Gastrocnemius medialis (tissue), 4 donors: ENCODE results near the gene UBR7. TPM values are rescaled to one million over a fixed set of nuclear protein-coding genes. Genes with fewer than 3 reads are reported as not detected.

Experiments used
- ATAC-seq, 2 donors: fragments of 150-250 bp; one replicate each; pipeline ENCODE4 v1.9.1; 2016
- DNase-seq, 2 donors: peaks; one replicate each; pipeline ENCODE4 v3.0.0-alpha.2; 2019
- H3K27ac ChIP-seq, 4 donors: fragments of 200-600 bp; sonication (generic); 1 replicate in 1 of 4; 2 replicates in 3 of 4; pipeline ENCODE4 v1.5.1; 2016 to 2018; ENCODE audit warnings: mild to moderate bottlenecking in 2 of 4, moderate library complexity in 1 of 4
- H3K27me3 ChIP-seq, 3 donors: fragments of 200-600 bp; sonication (generic) in 2 of 3; 1 replicate in 1 of 3; 2 replicates in 2 of 3; pipeline versions ENCODE4 v1.5.1 to v1.6.0; 2016 to 2019; ENCODE audit warnings: mild to moderate bottlenecking in 1 of 3, moderate library complexity in 1 of 3
- H3K36me3 ChIP-seq, 2 donors: fragments of 200-600 bp; sonication (generic) in 1 of 2; one replicate each; pipeline ENCODE4 v1.5.1; 2017 to 2018
- H3K4me1 ChIP-seq, 2 donors: fragments of 200-600 bp; sonication (generic) in 1 of 2; one replicate each; pipeline ENCODE4 v1.5.1; 2016 to 2017; ENCODE audit warnings: mild to moderate bottlenecking in 2 of 2
- H3K4me3 ChIP-seq, 4 donors: fragments of 200-600 bp; sonication (generic) in 3 of 4; 1 replicate in 1 of 4; 2 replicates in 3 of 4; pipeline ENCODE4 v1.5.1; 2016 to 2019; ENCODE audit warnings: mild to moderate bottlenecking in 2 of 4
- H3K9me3 ChIP-seq, 3 donors: fragments of 200-600 bp; sonication (generic) in 2 of 3; 1 replicate in 1 of 3; 2 replicates in 2 of 3; pipeline ENCODE4 v1.5.1; 2016 to 2019
- POLR2A ChIP-seq, 2 donors: fragments of 450-650 bp; IDR thresholded peaks; one replicate each; pipeline ENCODE4 v1.6.1; 2017; ENCODE audit warnings: antibody characterized with exemption in 2 of 2, mild to moderate bottlenecking in 2 of 2, moderate library complexity in 2 of 2
- in situ Hi-C, 4 donors: fragments of 200-750 bp; cut with MboI; loops; one replicate each; pipeline versions ENCODE4 v1.15.0 to v1.8.0; 2017; ENCODE audit warnings: low sequenced_read_pairs in 4 of 4
- intact Hi-C: fragments of 100-400 bp; cut with DNase I; formaldehyde crosslinking; loops from one replicate; pipeline ENCODE4 v1.15.1; 2023; ENCODE audit warnings: low total_unique reads
- total RNA-seq, 4 donors: library from RNA; depleted of rRNA; stranded (reverse); fragments of >200 nt; gene quantifications; one replicate each; pipeline versions ENCODE4 v1.1.0 to v1.2.3, GENCODE V29; 2016
- TF ChIP-seq, protein P1 (sequence below), 5 experiments: fragments of 450-650 bp in 3 of 5; fragments of 200-600 bp in 2 of 5; sonication (generic) in 2 of 5; IDR thresholded peaks in 4 of 5; conservative IDR thresholded peaks in 1 of 5; 1 replicate in 4 of 5; 2 replicates in 1 of 5; pipeline ENCODE4 v1.5.1; 2016 to 2019; ENCODE audit warnings: antibody characterized with exemption in 5 of 5, mild to moderate bottlenecking in 3 of 5, moderate library complexity in 3 of 5

The UBR7 gene
- total RNA-seq, 4 donors from 2014 or later = 14.8 to 36.4 (median 27.4) TPM

DNA sequence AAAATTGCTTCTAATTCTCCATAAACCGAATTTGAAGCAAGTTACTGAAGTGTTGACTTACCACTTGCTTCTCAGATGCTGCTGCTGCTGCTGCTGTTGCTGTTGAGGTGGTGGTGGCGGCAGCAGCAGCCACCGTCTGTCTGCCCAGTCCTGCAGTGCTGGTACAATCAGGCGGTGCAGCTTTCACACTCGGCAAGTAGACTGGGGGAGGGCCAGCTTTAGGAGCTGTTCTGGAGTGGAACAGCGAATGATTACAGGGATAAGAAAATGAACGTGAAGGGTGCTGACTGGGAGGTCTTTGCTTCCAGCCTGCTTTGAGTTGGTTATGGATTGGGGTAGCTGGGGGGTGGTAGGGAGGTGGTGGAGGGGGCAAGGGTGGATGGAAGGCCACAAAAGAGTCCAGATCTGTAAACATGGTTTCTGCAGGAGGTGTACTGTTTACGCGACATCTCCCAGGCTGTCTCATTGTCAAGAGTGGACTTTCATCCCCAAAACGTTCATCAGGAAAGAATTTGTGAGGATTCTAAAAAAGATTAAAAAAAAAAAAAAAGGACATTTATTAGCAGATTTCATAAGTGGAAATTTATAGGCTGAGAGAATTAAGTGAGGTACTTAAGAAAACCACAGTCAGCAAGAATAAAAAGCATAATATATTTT lies 38.8 kb downstream of the UBR7 start:
- DNase-seq (no peak), ATAC-seq (no peak)
- in situ Hi-C loops (no loop called here), intact Hi-C loops (no loop called here)
- TF ChIP-seq, protein P1, sequence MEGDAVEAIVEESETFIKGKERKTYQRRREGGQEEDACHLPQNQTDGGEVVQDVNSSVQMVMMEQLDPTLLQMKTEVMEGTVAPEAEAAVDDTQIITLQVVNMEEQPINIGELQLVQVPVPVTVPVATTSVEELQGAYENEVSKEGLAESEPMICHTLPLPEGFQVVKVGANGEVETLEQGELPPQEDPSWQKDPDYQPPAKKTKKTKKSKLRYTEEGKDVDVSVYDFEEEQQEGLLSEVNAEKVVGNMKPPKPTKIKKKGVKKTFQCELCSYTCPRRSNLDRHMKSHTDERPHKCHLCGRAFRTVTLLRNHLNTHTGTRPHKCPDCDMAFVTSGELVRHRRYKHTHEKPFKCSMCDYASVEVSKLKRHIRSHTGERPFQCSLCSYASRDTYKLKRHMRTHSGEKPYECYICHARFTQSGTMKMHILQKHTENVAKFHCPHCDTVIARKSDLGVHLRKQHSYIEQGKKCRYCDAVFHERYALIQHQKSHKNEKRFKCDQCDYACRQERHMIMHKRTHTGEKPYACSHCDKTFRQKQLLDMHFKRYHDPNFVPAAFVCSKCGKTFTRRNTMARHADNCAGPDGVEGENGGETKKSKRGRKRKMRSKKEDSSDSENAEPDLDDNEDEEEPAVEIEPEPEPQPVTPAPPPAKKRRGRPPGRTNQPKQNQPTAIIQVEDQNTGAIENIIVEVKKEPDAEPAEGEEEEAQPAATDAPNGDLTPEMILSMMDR (IDR thresholded peaks at IDR 0.05 in 4 of 5, conservative IDR thresholded peaks at IDR 0.05 in 1 of 5) = no peak
- TF ChIP-seq POLR2A (IDR thresholded peaks at IDR 0.05) = no peak
- Histone ChIP-seq H3K9me3 (no peaks in the 10 kb centered on the region), H3K27ac (peak overlapping the region in 1 of 4 donors; percentile 5), H3K36me3 (peaks cover 0 to 78% of the 10 kb centered on the region in 2 donors), H3K27me3 (no peaks in the 10 kb centered on the region), H3K4me3 (no peak overlapping the region), H3K4me1 (no peaks in the 10 kb centered on the region)

GRCh38 chr14:93246534-93246933 lies 39.5 kb downstream of the UBR7 start:
- Histone ChIP-seq H3K9me3 (no peaks in the 10 kb centered on the region), H3K4me1 (no peaks in the 10 kb centered on the region), H3K36me3 (peaks cover 0 to 84% of the 10 kb centered on the region in 2 donors), H3K4me3 (no peak overlapping the region), H3K27me3 (no peaks in the 10 kb centered on the region), H3K27ac (peak overlapping the region in 1 of 4 donors; percentile 5)
- DNase-seq (no peak), ATAC-seq (no peak)
- TF ChIP-seq, protein P1 (IDR thresholded peaks at IDR 0.05 in 4 of 5, conservative IDR thresholded peaks at IDR 0.05 in 1 of 5) = no peak
- intact Hi-C loops = no loop called here
- in situ Hi-C loops = no loop called here

DNA sequence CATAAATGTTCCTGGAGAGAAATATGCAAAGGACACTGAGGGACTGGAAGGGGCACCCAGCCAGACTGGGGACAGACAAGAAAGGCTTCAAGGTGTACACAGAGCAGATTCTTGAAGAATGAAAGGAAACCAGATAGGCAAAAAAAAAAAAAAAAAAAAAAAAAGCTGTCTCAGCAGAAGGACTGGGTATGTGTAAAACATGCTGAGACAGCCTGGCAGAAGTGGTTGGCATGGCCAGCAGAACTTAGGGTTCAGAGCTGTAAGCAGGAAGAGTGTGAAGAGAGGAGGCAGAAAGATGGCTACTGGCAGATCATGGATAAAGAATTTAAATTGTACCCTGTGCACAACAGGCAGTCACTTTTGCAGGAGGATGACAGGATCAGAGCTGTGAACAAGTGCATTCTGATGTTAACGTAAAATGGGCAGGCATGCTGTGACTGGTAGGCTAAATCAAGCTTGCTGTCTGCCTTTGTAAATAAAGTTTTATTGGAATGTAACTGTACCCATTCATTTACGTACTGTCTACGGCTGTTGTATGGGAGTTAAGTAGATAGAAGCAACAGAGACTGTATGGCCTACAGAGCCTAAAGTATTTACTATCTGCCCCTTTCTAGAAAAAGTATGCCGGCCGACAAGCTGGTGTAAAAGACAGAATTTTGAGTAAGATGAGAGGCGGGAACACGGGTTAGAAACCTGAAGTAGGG lies 42.2 kb downstream of the UBR7 start:
- in situ Hi-C loops = no loop called here
- Histone ChIP-seq H3K27me3 (no peaks in the 10 kb centered on the region), H3K36me3 (peaks cover 0 to 77% of the 10 kb centered on the region in 2 donors), H3K9me3 (no peaks in the 10 kb centered on the region), H3K27ac (no peak overlapping the region), H3K4me1 (no peaks in the 10 kb centered on the region), H3K4me3 (no peak overlapping the region)
- intact Hi-C loops = no loop called here
- no peak for DNase-seq
- no peak for ATAC-seq
- TF ChIP-seq, protein P1 (IDR thresholded peaks at IDR 0.05 in 4 of 5, conservative IDR thresholded peaks at IDR 0.05 in 1 of 5) = no peak
- TF ChIP-seq POLR2A (IDR thresholded peaks at IDR 0.05) = no peak

- Histone ChIP-seq H3K4me1 (peaks cover 5 to 12% of the 10 kb centered on the region in 2 donors), H3K27ac (no peak overlapping the region), H3K4me3 (no peak overlapping the region), H3K27me3 (no peaks in the 10 kb centered on the region), H3K36me3 (peaks cover 0 to 22% of the 10 kb centered on the region in 2 donors), H3K9me3 (no peaks in the 10 kb centered on the region)
- TF ChIP-seq, protein P1 (IDR thresholded peaks at IDR 0.05 in 4 of 5, conservative IDR thresholded peaks at IDR 0.05 in 1 of 5) = no peak
- TF ChIP-seq POLR2A (IDR thresholded peaks at IDR 0.05) = no peak
- intact Hi-C loops (no loop called here), in situ Hi-C loops (no loop called here)
- ATAC-seq (no peak), DNase-seq (no peak)
Measured at GRCh38 chr14:93262446-93262845, 55.4 kb downstream of the UBR7 start.
